ENCODE measurements around the gene TWSG1. TPM values are rescaled to one million over a fixed set of nuclear protein-coding genes. Genes with fewer than 3 reads are reported as not detected.

The TWSG1 gene
- total RNA-seq, 1 donor = 157 TPM

GRCh38 chr18:9322744-9323143, 11.8 kb upstream of the TWSG1 start:
- no peak for DNase-seq (ENCODE audit: low read depth)

GRCh38 chr18:9323750-9324445, 10.7 kb upstream of the TWSG1 start:
- H3K4me3 ChIP-seq (ENCODE audit: low read depth, low read length) = no peak overlapping the region
- peak; percentile 84 for DNase-seq (ENCODE audit: low read depth)
- TF ChIP-seq CTCF (IDR thresholded peaks at IDR 0.05; ENCODE audit: insufficient read depth, low read length) = no peak

More at GRCh38 chr18:9322744-9323143, 11.8 kb upstream of the TWSG1 start:
- no peak for TF ChIP-seq CTCF (IDR thresholded peaks at IDR 0.05; ENCODE audit: insufficient read depth, low read length)
- no peak overlapping the region for H3K4me3 ChIP-seq (ENCODE audit: low read depth, low read length)

GRCh38 chr18:9325716-9326115, 8.9 kb upstream of the TWSG1 start:
- H3K4me3 ChIP-seq (ENCODE audit: low read depth, low read length) = no peak overlapping the region

GRCh38 chr18:9328776-9329175, 5.8 kb upstream of the TWSG1 start:
- no peak overlapping the region for H3K4me3 ChIP-seq (ENCODE audit: low read depth, low read length)
- TF ChIP-seq CTCF (IDR thresholded peaks at IDR 0.05; ENCODE audit: insufficient read depth, low read length) = no peak
- DNase-seq (ENCODE audit: low read depth) = peak; percentile 14

More at GRCh38 chr18:9325716-9326115, 8.9 kb upstream of the TWSG1 start:
- DNase-seq (ENCODE audit: low read depth) = no peak
- TF ChIP-seq CTCF (IDR thresholded peaks at IDR 0.05; ENCODE audit: insufficient read depth, low read length) = no peak

- H3K4me3 ChIP-seq (ENCODE audit: low read depth, low read length) = no peak overlapping the region
- DNase-seq (ENCODE audit: low read depth) = no peak
- TF ChIP-seq CTCF (IDR thresholded peaks at IDR 0.05; ENCODE audit: insufficient read depth, low read length) = no peak
Observed at GRCh38 chr18:9329471-9329870, 5.1 kb upstream of the TWSG1 start.

- TF ChIP-seq CTCF (IDR thresholded peaks at IDR 0.05; ENCODE audit: insufficient read depth, low read length) = no peak
- no peak for DNase-seq (ENCODE audit: low read depth)
Observed at GRCh38 chr18:9330419-9330818, 4.2 kb upstream of the TWSG1 start.

More at GRCh38 chr18:9330419-9330818, 4.2 kb upstream of the TWSG1 start:
- H3K4me3 ChIP-seq (ENCODE audit: low read depth, low read length) = no peak overlapping the region

All from fibroblast of the aortic adventitia (primary cell).